ENCODE measurements around the gene USP12.
"Not testable (repeated sequence)": the region's sequence is repeated elsewhere in the genome, so short reads cannot be mapped to it uniquely, and the experiment has no call there.

The USP12 gene

DNA sequence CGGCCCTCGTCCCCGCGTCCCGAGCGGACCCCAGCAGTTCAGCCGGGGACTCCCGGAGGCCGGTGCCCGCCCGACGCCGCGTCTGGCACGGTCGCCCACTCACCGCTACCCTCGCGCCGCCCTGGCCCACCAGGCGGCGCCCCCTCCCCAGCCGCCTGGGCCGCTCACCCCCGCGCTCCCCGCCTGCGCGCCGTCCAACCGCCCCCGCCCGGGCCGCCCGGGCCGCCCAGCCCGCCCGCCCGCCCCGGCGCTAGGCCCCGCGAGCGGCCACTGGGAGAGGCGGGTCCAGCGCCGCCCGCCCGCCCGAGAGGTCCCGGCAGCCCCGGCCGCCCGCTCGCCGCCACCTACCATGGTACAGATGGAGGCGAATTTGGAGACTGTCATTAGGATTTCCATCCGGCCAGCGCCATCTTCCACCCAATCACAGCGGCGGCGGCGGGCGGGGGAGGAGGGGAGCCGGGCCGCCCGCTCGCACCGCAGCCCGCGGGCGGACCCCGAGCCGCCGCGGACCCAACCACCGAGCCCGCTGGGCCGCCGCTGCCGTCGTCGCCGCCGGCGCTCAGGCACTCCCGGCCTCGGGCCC, at the start of gene USP12:
Gene USP12 (minus strand): TSS at position 568 of the 583 bp plus-strand sequence. CDS start 172 bp downstream, at position 396.
- no peak for DNase-seq (ENCODE audit: low read depth)

DNA sequence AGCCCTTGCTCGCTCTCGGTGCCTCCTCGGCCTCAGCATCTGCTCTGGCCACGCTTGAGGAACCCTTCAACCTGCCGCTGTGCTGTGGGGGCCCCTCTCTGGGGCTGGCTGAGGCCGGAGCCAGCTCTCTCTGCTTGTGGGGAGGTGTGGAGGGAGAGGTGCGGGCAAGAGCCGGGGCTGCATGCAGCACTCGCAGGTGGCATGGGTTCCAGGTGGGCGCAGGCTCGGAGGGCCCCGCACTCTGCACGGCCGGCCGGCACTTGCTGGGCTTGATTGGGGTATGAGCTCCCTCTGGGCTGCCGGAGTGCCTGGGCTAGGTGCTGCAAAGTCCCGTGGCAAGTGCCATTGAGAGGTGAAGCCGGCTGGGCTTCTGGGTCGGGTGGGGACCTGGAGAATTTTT, 48.0 kb upstream of the USP12 start:
- DNase-seq (ENCODE audit: low read depth): no peak

DNA sequence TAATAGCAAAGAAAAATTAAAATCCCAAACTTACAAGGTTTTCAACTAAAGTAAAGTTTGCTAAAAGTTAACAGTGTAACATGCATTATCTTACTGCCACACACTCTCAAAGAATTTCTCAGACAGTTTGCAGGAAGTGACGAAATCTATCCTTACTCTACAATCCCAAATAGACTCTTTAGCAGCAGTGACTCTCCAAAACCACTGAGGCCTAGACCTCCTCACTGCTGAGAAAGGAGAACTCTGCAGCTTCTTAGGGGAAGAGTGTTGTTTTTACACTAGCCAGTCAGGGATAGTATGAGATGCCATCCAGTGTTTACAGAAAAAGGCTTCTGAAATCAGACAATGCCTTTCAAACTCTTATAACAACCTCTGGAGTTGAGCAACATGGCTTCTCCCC, 47.2 kb upstream of the USP12 start:
- DNase-seq (ENCODE audit: low read depth): not testable (repeated sequence)

GRCh38 chr13:27217791-27218190, 46.2 kb upstream of the USP12 start:
- not testable (repeated sequence) for DNase-seq (ENCODE audit: low read depth)

GRCh38 chr13:27213386-27213785, 41.8 kb upstream of the USP12 start:
- not testable (repeated sequence) for DNase-seq (ENCODE audit: low read depth)

DNA sequence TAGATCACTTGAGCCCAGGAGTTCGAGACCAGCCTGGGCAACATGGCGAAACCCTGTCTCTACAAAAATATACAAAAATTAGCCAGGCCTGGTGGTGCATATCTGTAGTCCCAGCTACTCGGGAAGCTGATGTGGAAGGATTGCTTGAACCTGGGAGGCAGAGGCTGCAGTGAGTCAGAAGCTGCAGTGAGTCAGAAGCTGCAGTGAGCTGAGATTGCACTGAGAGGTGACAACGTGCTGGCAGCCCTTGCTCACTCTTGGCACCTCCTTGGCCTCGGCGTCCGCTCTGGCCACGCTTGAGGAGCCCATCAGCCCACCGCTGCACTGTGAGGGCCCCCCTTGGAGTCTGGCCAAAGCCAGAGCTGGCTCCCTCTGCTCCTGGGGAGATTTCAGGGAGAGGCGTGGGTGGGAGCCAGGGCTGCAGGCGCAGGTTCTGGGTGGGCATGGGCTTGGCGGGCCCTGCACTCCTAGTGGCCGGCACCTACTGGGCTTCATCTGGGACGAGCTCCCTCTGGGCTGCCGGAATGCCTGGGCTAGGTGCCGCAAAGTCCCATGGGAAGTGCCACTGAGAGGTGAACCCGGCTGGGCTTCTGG, 40.3 kb upstream of the USP12 start:
- peak; percentile 41 for DNase-seq (ENCODE audit: low read depth)

DNA sequence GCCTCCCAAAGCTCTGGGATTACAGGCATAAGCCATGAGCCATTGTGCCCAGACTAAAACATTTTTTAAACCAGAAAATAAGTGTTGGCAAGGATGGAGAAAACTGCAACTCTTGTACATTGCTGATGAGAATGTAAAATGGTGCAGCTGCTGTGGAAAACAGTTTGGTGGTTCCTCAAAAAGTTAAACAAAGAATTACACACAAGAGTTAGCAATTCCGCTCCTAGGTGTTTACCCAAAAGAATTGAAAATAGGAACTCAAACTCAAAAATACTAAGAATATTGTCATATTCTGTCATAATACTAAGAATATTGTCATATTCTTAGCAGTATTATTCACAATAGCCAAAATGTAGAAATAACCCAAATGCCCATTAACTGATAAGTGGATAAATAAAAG, 39.7 kb upstream of the USP12 start:
- no peak for DNase-seq (ENCODE audit: low read depth)

GRCh38 chr13:27208514-27208913, 36.9 kb upstream of the USP12 start:
- DNase-seq (ENCODE audit: low read depth): no peak

DNA sequence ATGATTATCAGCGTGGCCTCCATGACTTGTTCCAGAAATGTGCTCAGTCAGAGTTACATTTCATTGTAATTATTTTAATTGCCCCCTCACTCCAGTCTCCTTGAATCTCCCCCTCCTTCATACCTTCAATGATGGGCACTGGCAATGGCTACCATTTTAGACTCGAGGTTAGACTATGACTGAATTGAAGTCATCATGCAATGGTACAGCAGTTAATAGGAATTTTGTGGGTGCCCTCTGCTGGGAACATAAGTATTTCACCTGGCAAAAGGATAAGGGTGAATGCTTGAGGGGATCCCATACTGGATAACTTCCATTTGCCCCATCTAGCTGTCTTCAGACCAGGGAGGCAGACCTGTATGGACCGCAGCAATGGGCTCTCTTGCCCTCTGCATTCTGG, 32.2 kb upstream of the USP12 start:
- no peak for DNase-seq (ENCODE audit: low read depth)

GRCh38 chr13:27203186-27203585, 31.6 kb upstream of the USP12 start:
- DNase-seq (ENCODE audit: low read depth): no peak

GRCh38 chr13:27201661-27202060, 30.1 kb upstream of the USP12 start:
- DNase-seq (ENCODE audit: low read depth): no peak

- DNase-seq (ENCODE audit: low read depth): no peak
Measured at GRCh38 chr13:27200413-27201070, 28.9 kb upstream of the USP12 start.

- no peak for DNase-seq (ENCODE audit: low read depth)
Measured at GRCh38 chr13:27199696-27200095, 28.1 kb upstream of the USP12 start.

- DNase-seq (ENCODE audit: low read depth): no peak
Measured at GRCh38 chr13:27199211-27199610, 27.6 kb upstream of the USP12 start.

- DNase-seq (ENCODE audit: low read depth): peak; percentile 85
Measured at GRCh38 chr13:27194895-27195764, 23.5 kb upstream of the USP12 start.

DNA sequence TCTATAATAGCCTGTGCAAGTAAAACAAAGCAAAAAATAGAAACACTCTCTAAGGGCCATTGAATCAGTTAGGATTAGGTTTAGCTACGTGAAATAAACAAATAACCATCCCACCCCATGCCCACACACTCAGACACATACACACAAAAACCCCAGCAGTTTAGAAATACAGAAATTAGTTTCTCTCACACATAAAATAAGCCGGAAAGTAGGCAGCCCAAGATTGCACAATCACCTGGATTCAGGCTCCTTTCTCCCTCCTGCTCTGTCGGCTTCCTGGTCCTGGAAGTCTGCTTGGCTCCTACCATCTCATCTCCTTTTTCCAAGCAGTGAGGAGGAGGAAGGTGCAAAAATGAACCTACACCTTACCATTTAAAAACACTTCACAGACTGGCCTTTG, 22.6 kb upstream of the USP12 start:
- DNase-seq (ENCODE audit: low read depth): no peak

DNA sequence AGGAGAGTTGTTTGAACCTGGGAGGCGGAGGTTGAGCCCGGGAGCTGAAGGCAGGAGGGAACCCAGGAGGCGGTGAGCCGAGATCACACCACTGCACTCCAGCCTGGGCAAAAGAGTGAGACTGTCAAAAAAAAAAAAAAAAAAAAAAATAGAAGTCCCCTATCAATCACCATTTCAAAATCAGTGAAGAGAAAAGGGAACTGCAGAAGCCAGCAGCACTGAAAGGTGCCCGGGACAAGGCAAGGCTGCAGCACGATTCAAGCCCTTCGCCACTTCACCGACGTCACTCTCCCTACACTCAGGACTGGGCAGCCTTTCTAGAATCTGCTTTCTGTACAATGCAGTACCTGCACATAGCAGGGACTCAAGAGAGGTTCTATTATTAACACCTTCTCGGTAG, 21.9 kb upstream of the USP12 start:
- DNase-seq (ENCODE audit: low read depth): no peak

GRCh38 chr13:27192973-27193372, 21.4 kb upstream of the USP12 start:
- no peak for DNase-seq (ENCODE audit: low read depth)

DNA sequence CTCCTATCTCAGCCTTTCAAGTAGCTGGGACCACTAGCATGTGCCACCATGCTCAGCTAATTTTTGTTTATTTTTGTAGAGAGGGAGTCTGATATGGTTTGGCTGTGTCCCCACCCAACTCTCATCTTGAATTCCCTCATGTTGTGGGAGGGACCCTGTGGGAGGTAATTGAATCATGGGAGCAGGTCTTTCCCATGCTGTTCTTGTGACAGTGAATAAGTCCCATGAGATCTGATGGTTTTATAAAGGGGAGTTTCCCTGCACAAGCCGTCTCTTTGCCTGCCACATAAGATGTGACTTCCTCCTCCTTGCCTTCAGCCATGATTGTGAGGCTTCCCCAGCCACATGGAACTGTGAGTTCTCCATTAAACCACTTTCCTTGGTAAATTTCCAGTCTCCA, 20.8 kb upstream of the USP12 start:
- DNase-seq (ENCODE audit: low read depth): not testable (repeated sequence)

DNA sequence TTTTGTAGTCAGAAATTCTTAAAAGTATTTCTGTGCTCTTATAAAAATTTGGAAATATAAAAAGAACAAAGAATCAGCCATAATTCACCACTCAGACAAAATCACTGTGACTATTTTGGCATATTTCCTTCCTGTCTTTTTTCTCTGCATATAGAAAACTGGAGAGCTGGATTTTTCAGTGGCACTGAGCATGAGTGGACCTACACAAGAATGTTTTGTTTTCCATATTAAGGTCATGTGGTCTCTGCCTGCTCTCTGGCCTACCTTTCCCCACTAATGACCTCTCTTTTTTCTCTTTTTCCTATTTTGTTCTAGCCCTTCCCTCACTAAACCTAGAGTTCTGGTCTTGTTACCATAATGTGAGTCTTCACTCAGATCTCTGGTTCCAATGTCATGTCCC, 17.6 kb upstream of the USP12 start:
- DNase-seq (ENCODE audit: low read depth): no peak

DNA sequence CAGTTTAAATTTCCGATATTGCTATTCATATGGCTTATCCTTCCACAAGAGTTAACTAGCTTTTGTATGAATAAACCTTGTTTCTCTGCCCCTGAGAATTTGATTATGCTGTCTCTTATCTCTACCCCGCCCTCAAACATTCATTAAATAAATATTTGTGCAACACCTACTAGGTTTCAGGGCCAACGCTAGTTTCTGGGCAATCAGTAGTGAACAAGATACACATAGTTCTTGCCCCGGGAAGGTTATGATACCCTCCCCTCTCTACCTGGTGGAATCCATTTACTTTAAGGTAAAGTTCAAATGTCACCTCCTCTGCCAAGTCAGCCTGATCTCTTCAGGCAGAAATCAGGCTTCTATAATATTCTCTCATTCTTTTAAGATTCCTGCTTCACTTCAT, 16.6 kb upstream of the USP12 start:
- no peak for DNase-seq (ENCODE audit: low read depth)

DNA sequence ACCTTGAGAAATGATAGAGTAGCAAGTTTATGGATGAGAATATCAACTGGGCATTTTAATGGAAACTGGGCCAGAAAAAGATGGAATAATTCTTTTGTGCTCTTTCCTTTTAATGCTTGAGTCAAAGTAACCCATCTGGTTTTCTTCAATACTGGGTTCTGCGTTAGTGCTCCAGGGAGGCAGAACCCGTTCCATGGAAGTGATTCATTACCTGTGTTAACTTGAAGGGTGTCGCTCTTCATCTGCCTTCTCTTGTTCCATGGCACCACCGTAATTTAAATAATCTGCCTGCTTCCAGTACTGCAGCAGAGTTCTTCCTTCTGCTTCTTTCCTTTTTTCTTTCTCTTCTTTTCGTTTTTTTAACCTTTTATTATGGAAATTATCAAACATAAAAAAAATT, 14.7 kb upstream of the USP12 start:
- no peak for DNase-seq (ENCODE audit: low read depth)

All from non-pigmented ciliary epithelial cell (primary cell).